HG03280 (cell line): ENCODE results near the gene CFAP73.

ENCODE experiments used
- ATAC-seq: cut with Tn5 transposase; IDR thresholded peaks from one replicate; pipeline ENCODE4 v1.9.1; 2021; ENCODE audit warnings: mild to moderate bottlenecking, moderate library complexity; ENCODE audit not compliant: unreplicated experiment

CFAP73 gene

GRCh38 chr12:113119980-113120669 is 29.4 kb upstream of the CFAP73 start:
- no peak for ATAC-seq

- no peak for ATAC-seq
Observed at GRCh38 chr12:113120670-113121370, 28.7 kb upstream of the CFAP73 start.

- no peak for ATAC-seq
Observed at GRCh38 chr12:113127791-113128199, 21.7 kb upstream of the CFAP73 start.

GRCh38 chr12:113128802-113129663 is 20.5 kb upstream of the CFAP73 start:
- ATAC-seq = no peak

GRCh38 chr12:113129664-113130456 is 19.7 kb upstream of the CFAP73 start:
- ATAC-seq = no peak

- no peak for ATAC-seq
Observed at GRCh38 chr12:113130457-113131135, 18.9 kb upstream of the CFAP73 start.

- ATAC-seq = no peak
Observed at GRCh38 chr12:113131556-113131955, 18.0 kb upstream of the CFAP73 start.

GRCh38 chr12:113133036-113133435 is 16.5 kb upstream of the CFAP73 start:
- no peak for ATAC-seq

GRCh38 chr12:113133666-113134065 is 15.9 kb upstream of the CFAP73 start:
- no peak for ATAC-seq

- no peak for ATAC-seq
Observed at GRCh38 chr12:113134071-113134470, 15.5 kb upstream of the CFAP73 start.

GRCh38 chr12:113134521-113134951 is 15.0 kb upstream of the CFAP73 start:
- ATAC-seq = no peak

- ATAC-seq = peak; percentile 47
Observed at GRCh38 chr12:113135178-113136127, 14.1 kb upstream of the CFAP73 start, which contains the start of gene RASAL1. TSS of gene RASAL1 (minus strand) at chr12:113135761. CDS start at chr12:113135462, 299 bp downstream.

- ATAC-seq = no peak
Observed at GRCh38 chr12:113136128-113136989, 13.2 kb upstream of the CFAP73 start.

- no peak for ATAC-seq
Observed at GRCh38 chr12:113136990-113137511, 12.5 kb upstream of the CFAP73 start.

- ATAC-seq = no peak
Observed at GRCh38 chr12:113137861-113138783, 11.4 kb upstream of the CFAP73 start.

GRCh38 chr12:113138826-113139225 is 10.7 kb upstream of the CFAP73 start:
- ATAC-seq = no peak

- ATAC-seq = no peak
Observed at GRCh38 chr12:113140706-113141105, 8.8 kb upstream of the CFAP73 start.
